WI38 (cell line): ENCODE measurements around the gene SLC36A1.

Source experiments
- H3K4me3 ChIP-seq: 2 replicates; pipeline ENCODE4 v1.5.1; 2011; ENCODE audit warnings: low read depth, mild to moderate bottlenecking, control low read depth, low read length
- CTCF ChIP-seq: IDR thresholded peaks from 2 replicates; pipeline ENCODE4 v1.5.1; 2012; ENCODE audit warnings: low read depth, mild to moderate bottlenecking, control low read depth, low read length

Gene SLC36A1

GRCh38 chr5:151447174-151448037, at the start of gene SLC36A1:
Gene SLC36A1, plus strand, starts transcription at chr5:151447603. Its CDS starts 11,190 bp downstream, at chr5:151458793.
- TF ChIP-seq CTCF: peak; percentile 93
- peak within 1 kb of the TSS; percentile 98 for H3K4me3 ChIP-seq

GRCh38 chr5:151405334-151406160, 41.9 kb upstream of the SLC36A1 start:
- no peak overlapping the region for H3K4me3 ChIP-seq
- no peak for TF ChIP-seq CTCF

GRCh38 chr5:151406322-151406947, 41.0 kb upstream of the SLC36A1 start:
- no peak overlapping the region for H3K4me3 ChIP-seq
- TF ChIP-seq CTCF: peak; percentile 60

GRCh38 chr5:151408591-151409230, 38.7 kb upstream of the SLC36A1 start:
- no peak overlapping the region for H3K4me3 ChIP-seq
- no peak for TF ChIP-seq CTCF

DNA sequence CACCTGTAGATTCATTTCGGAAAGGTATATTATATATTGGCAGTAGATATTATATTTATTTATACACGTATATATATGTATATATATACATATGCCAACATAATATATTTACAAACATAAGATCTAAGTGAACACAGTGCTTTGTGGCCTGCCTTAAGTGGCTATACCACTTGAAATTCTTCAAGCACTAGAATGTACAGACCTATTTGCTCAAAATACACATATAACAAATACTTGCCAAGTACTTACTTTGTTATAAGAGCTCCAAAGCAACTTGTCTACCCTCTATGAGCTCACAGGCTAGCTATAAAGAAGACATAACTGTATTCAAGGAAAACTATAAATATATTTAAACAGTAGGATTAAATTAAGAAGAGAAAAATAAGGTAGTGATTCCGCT, 33.6 kb upstream of the SLC36A1 start:
- H3K4me3 ChIP-seq: no peak overlapping the region
- TF ChIP-seq CTCF: no peak

DNA sequence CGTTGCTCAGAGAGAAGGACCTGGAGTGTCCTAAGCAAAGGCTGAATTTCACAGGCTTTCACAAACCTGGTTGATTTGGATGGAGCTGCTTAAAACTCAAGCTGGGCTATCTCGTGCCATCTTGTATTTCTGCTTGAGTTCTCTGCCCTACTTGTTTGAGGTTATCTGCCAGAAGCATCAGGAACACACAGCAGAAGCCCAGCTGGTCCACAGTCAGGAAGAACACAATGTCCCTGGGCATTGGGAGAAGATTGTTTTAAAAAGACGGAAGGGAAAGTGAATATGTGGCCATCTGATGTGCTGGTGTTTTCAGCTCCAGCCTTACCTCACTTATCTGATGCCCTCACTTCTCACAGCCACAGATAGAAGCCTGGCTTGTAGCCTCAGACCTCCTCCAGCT, 32.9 kb upstream of the SLC36A1 start:
- no peak for TF ChIP-seq CTCF
- no peak overlapping the region for H3K4me3 ChIP-seq
